ENCODE data around the gene CCDC69. TPM values are rescaled to one million over a fixed set of nuclear protein-coding genes. Genes with fewer than 3 reads are reported as not detected.

The CCDC69 gene
- total and polyA plus RNA-seq, 9 donors, result 22.6 to 158 (median 37.3) TPM

DNA sequence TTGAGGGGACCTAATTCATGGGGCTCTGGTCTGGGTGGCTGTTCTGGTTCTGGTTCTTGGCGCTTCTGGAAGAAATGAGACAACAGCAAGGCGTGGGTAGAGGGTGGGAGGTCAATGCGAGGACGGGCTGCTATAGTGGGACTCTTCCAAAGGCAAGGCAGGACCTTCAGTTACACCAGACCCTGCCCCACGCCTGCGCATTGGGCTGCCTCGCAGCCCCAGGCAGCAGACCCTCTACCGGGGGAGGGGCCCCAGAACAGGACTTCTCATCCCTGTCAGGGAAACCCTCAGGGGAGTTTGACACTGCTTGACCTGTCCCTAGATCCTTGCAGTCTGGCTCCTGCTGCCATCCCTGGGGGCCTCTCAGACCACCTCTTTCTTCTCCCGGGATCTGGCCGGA lies 18.5 kb downstream of the CCDC69 start:
- DNase-seq, result no peak
- Histone ChIP-seq H3K27ac (no peak overlapping the region), H3K9me3 (no peaks in the 10 kb centered on the region), H3K27me3 (no peaks in the 10 kb centered on the region), H3K4me3 (no peak overlapping the region), H3K36me3 (no peaks in the 10 kb centered on the region), H3K4me1 (ENCODE audit: insufficient read depth) (peaks cover 4% of the 10 kb centered on the region)
- no peak for TF ChIP-seq EP300 (IDR thresholded peaks at IDR 0.05)
- TF ChIP-seq, protein P1, sequence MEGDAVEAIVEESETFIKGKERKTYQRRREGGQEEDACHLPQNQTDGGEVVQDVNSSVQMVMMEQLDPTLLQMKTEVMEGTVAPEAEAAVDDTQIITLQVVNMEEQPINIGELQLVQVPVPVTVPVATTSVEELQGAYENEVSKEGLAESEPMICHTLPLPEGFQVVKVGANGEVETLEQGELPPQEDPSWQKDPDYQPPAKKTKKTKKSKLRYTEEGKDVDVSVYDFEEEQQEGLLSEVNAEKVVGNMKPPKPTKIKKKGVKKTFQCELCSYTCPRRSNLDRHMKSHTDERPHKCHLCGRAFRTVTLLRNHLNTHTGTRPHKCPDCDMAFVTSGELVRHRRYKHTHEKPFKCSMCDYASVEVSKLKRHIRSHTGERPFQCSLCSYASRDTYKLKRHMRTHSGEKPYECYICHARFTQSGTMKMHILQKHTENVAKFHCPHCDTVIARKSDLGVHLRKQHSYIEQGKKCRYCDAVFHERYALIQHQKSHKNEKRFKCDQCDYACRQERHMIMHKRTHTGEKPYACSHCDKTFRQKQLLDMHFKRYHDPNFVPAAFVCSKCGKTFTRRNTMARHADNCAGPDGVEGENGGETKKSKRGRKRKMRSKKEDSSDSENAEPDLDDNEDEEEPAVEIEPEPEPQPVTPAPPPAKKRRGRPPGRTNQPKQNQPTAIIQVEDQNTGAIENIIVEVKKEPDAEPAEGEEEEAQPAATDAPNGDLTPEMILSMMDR (IDR thresholded peaks at IDR 0.05), result no peak
- no peak for TF ChIP-seq POLR2A (IDR thresholded peaks at IDR 0.05)
- 90 to 95% (median 90%) methylated on average over 10 of the region's 10 CpGs for WGBS, 3 donors
- intact Hi-C loops (cut with DNase I), result no loop called here

DNA sequence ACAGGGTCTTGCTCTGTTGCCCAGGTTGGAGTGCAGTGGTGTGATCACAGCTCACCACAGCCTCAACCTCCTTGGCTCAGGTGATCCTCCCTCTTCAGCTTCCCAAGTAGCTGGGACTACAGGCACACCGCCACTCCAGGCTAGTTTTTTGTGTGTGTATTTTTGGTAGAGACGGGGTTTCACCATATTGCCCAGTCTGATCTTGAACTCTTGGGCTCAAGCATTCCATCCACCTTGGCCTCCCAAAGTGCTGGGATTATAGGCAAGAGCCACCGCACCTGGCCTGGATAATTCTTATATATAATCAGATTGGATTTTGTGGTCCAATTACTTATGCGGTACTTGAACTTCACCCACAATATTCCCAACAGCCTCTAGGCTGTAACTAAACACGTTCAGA lies 19.8 kb downstream of the CCDC69 start:
- 83 to 85% (median 84%) methylated on average over 5 of the region's 5 CpGs for WGBS, 3 donors
- no peak for DNase-seq
- H3K9me3 ChIP-seq, result no peaks in the 10 kb centered on the region
- intact Hi-C loops (cut with DNase I), result no loop called here
- H3K27me3 ChIP-seq, result no peaks in the 10 kb centered on the region
- H3K27ac ChIP-seq, result no peak overlapping the region
- peaks cover 4% of the 10 kb centered on the region for H3K4me1 ChIP-seq (ENCODE audit: insufficient read depth)
- no peaks in the 10 kb centered on the region for H3K36me3 ChIP-seq
- no peak overlapping the region for H3K4me3 ChIP-seq
- TF ChIP-seq EP300 (IDR thresholded peaks at IDR 0.05) (no peak), POLR2A (IDR thresholded peaks at IDR 0.05) (no peak)
- TF ChIP-seq, protein P1 (IDR thresholded peaks at IDR 0.05), result no peak

DNA sequence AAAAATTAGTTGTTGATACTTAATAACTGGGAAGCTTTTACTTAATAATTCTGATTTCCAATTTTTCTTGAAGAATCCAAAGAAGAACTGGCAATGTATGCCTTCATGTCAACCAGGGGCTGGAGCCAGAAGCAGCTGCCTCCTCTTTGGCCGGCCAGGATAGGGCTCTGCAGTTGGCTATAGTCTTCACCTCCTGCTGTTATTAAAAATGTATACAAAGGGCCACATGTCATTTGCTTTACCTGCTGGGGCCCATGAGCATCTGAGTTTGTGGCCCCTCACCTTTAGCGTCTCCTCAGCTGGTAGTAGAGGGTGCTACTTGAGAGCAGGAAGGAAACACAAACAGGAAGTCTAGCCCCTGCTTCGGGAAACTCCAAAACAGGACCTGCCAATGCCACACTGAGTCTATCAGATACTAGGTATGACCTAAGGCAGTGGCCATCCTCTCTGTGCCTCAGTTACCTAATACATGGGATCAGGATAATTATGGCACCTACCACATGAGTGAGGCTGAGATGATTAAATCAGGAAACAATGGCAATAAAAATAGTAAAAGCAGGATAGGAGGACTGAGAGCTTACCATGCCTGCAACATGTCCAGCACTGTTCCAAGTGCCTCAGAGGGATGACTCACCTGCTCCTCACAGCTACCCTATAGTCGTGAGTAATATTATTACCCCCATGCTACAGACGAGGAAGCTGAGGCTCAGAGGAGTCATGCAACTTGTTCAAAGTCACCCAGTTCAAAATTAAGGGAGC lies 21.3 kb downstream of the CCDC69 start:
- WGBS, 3 donors, result 77 to 84% (median 83%) methylated on average over 5 of the region's 5 CpGs
- TF ChIP-seq POLR2A (IDR thresholded peaks at IDR 0.05) (no peak), EP300 (IDR thresholded peaks at IDR 0.05) (no peak)
- TF ChIP-seq, protein P1 (IDR thresholded peaks at IDR 0.05), result no peak
- intact Hi-C loops (cut with DNase I), result no loop called here
- H3K4me3 ChIP-seq, result no peak overlapping the region
- no peak for DNase-seq
- H3K27ac ChIP-seq, result no peak overlapping the region
- H3K27me3 ChIP-seq, result no peaks in the 10 kb centered on the region
- no peaks in the 10 kb centered on the region for H3K9me3 ChIP-seq
- H3K36me3 ChIP-seq, result no peaks in the 10 kb centered on the region
- H3K4me1 ChIP-seq (ENCODE audit: insufficient read depth), result no peaks in the 10 kb centered on the region

DNA sequence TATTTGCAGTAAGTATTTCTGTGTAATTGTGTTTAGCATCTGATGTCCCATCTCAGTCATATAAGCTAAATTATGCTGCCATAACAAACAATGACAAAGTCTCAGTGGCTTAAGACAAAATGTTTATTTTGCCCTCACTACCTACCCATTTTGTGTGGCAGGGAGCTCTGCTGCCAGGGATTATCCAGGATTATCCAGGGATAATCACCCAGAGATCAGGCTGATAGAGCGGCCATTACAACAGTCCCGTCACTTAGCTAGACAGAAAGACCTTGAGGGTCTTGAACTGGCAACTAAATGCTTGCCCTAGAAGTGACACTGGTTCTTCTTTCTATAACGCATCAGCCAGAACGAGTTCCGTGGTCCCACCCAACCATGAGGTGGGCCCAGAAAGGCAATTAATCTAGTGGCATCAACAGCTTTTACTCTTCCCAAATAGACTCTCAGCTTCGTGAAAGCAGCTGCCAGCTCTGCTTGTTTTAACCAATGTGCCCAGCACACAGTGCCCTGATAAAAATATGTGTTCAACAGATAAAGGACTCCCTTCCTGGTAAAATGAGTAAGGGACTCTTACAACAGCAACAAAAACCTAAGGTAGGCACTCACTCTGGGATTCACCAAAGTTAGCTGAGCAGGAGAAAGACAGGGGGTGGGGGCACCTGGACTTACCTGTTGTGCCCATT lies 22.8 kb downstream of the CCDC69 start:
- H3K27me3 ChIP-seq, result no peaks in the 10 kb centered on the region
- WGBS, 3 donors, result 86 to 87% (median 87%) methylated on average over 6 of the region's 6 CpGs
- H3K4me3 ChIP-seq, result no peak overlapping the region
- H3K4me1 ChIP-seq (ENCODE audit: insufficient read depth), result no peaks in the 10 kb centered on the region
- no peak overlapping the region for H3K27ac ChIP-seq
- no peaks in the 10 kb centered on the region for H3K36me3 ChIP-seq
- TF ChIP-seq, protein P1 (IDR thresholded peaks at IDR 0.05), result no peak
- TF ChIP-seq POLR2A (IDR thresholded peaks at IDR 0.05) (no peak), EP300 (IDR thresholded peaks at IDR 0.05) (no peak)
- no peak for DNase-seq
- H3K9me3 ChIP-seq, result no peaks in the 10 kb centered on the region
- intact Hi-C loops (cut with DNase I), result no loop called here
